WTC11 (cell line): ENCODE results near the gene PTPN12. TPM values are rescaled to one million over a fixed set of nuclear protein-coding genes. Genes with fewer than 3 reads are reported as not detected.

ENCODE experiments used
- ATAC-seq: fragments of 200-7000 bp; cut with Tn5 transposase; 2 replicates; pipeline ENCODE4 v1.10.0; 2021; ENCODE audit warnings: mild to moderate bottlenecking, moderate library complexity
- CTCF ChIA-PET: fragments of 300-600 bp; sonication (Branson Sonifier 250); formaldehyde crosslinking; loops from one replicate; lab custom pipeline; 2021; ENCODE audit warnings: antibody characterized with exemption; lab: Charles Lee
- POLR2A ChIA-PET: fragments of 350-600 bp; sonication (Branson Sonifier 250); formaldehyde crosslinking; loops from one replicate; lab custom pipeline; 2021; ENCODE audit warnings: antibody characterized with exemption; lab: Charles Lee
- DNase-seq: peaks from one replicate; pipeline ENCODE4 v3.0.0; 2021; ENCODE audit warnings: low spot score
- H3K27ac Mint-ChIP-seq: 2 replicates; pipeline ENCODE4 v1.8.0; 2021; ENCODE audit warnings: mixed read lengths
- H3K27me3 Mint-ChIP-seq: 2 replicates; pipeline ENCODE4 v1.8.0; 2021; ENCODE audit warnings: low read depth, mild to moderate bottlenecking, moderate library complexity, mixed read lengths
- H3K36me3 Mint-ChIP-seq: 2 replicates; pipeline ENCODE4 v1.8.0; 2021; ENCODE audit warnings: mixed read lengths
- H3K4me1 Mint-ChIP-seq: 2 replicates; pipeline ENCODE4 v1.8.0; 2022; ENCODE audit warnings: mixed read lengths
- H3K4me3 Mint-ChIP-seq: 2 replicates; pipeline ENCODE4 v1.8.0; 2021; ENCODE audit warnings: mild to moderate bottlenecking, moderate library complexity, mixed read lengths
- H3K9me3 Mint-ChIP-seq: 2 replicates; pipeline ENCODE4 v1.8.0; 2021; ENCODE audit warnings: mixed read lengths
- CBFB ChIP-seq: sonication (generic); formaldehyde crosslinking; IDR thresholded peaks from 2 replicates; pipeline ENCODE4 v1.8.1; 2022; ENCODE audit warnings: mild to moderate bottlenecking, low read depth, missing genetic modification reagents
- ETV6 ChIP-seq: sonication (generic); formaldehyde crosslinking; IDR thresholded peaks from 2 replicates; pipeline ENCODE4 v1.8.1; 2022; ENCODE audit warnings: mild to moderate bottlenecking, missing genetic modification reagents
- FOXK1 ChIP-seq: sonication (generic); formaldehyde crosslinking; IDR thresholded peaks from 2 replicates; pipeline ENCODE4 v1.8.0; 2022; ENCODE audit warnings: mild to moderate bottlenecking, moderate library complexity, missing genetic modification reagents
- GABPB1 ChIP-seq: sonication (generic); formaldehyde crosslinking; IDR thresholded peaks from 2 replicates; pipeline ENCODE4 v1.8.1; 2023; ENCODE audit warnings: mild to moderate bottlenecking, missing genetic modification reagents
- GRHL2 ChIP-seq: fragments of 250-450 bp; sonication (Bioruptor Pico); IDR thresholded peaks from 2 replicates; pipeline ENCODE4 v1.8.0; 2022; ENCODE audit warnings: mild to moderate bottlenecking, moderate library complexity; ENCODE audit not compliant: insufficient replicate concordance, severe bottlenecking
- IRF2 ChIP-seq: sonication (generic); formaldehyde crosslinking; IDR thresholded peaks from 2 replicates; pipeline ENCODE4 v1.8.0; 2022; ENCODE audit warnings: low read depth, missing genetic modification reagents, borderline replicate concordance
- MYBL2 ChIP-seq: sonication (generic); formaldehyde crosslinking; IDR thresholded peaks from 2 replicates; pipeline ENCODE4 v1.8.1; 2023; ENCODE audit warnings: mild to moderate bottlenecking, moderate library complexity, missing genetic modification reagents
- NFYB ChIP-seq: sonication (generic); formaldehyde crosslinking; conservative IDR thresholded peaks from 2 replicates; pipeline ENCODE4 v1.8.0; 2022; ENCODE audit warnings: low read depth, missing genetic modification reagents
- NR2C2 ChIP-seq: sonication (generic); formaldehyde crosslinking; IDR thresholded peaks from 2 replicates; pipeline ENCODE4 v1.8.0; 2022; ENCODE audit warnings: mild to moderate bottlenecking, missing genetic modification reagents
- SMAD4 ChIP-seq: sonication (generic); formaldehyde crosslinking; IDR thresholded peaks from 2 replicates; pipeline ENCODE4 v1.8.0; 2022; ENCODE audit warnings: mild to moderate bottlenecking, missing genetic modification reagents
- ZBTB43 ChIP-seq: sonication (generic); formaldehyde crosslinking; IDR thresholded peaks from 2 replicates; pipeline ENCODE4 v1.8.1; 2023; ENCODE audit warnings: mild to moderate bottlenecking, missing genetic modification reagents
- ZNF138 ChIP-seq: sonication (generic); formaldehyde crosslinking; conservative IDR thresholded peaks from 2 replicates; pipeline ENCODE4 v1.8.1; 2022; ENCODE audit warnings: mild to moderate bottlenecking, moderate library complexity, missing genetic modification reagents
- ZNF416 ChIP-seq: fragments of 250-450 bp; sonication (Bioruptor Pico); IDR thresholded peaks from 2 replicates; pipeline ENCODE4 v1.9.0; 2021; ENCODE audit warnings: mild to moderate bottlenecking, inconsistent platforms
- total RNA-seq: library from RNA; stranded (reverse); gene quantifications from 3 replicates; pipeline ENCODE4 v1.2.3, GENCODE V29; 2021
- TF ChIP-seq, protein P1 (sequence below): sonication (generic); formaldehyde crosslinking; IDR thresholded peaks from 2 replicates; pipeline ENCODE4 v1.8.0; 2023; ENCODE audit warnings: missing genetic modification reagents, mild to moderate bottlenecking, borderline replicate concordance
- TF ChIP-seq, protein P2 (sequence below): sonication (generic); formaldehyde crosslinking; IDR thresholded peaks from 2 replicates; pipeline ENCODE4 v1.8.0; 2022; ENCODE audit warnings: mild to moderate bottlenecking, missing genetic modification reagents
- TF ChIP-seq, protein P3 (sequence below): sonication (generic); formaldehyde crosslinking; IDR thresholded peaks from 2 replicates; pipeline ENCODE4 v1.8.1; 2022; ENCODE audit warnings: low read depth, missing genetic modification reagents, borderline replicate concordance
- TF ChIP-seq, protein P4 (sequence below): fragments of 250-450 bp; sonication (Bioruptor Pico); IDR thresholded peaks from 2 replicates; pipeline ENCODE4 v1.9.0; 2021; ENCODE audit warnings: mild to moderate bottlenecking
- TF ChIP-seq, protein P5 (sequence below): sonication (generic); formaldehyde crosslinking; IDR thresholded peaks from 2 replicates; pipeline ENCODE4 v1.8.1; 2023; ENCODE audit warnings: mild to moderate bottlenecking, missing genetic modification reagents

PTPN12 gene
- total RNA-seq, 1 experiment from 2014 or later = 102 TPM

DNA sequence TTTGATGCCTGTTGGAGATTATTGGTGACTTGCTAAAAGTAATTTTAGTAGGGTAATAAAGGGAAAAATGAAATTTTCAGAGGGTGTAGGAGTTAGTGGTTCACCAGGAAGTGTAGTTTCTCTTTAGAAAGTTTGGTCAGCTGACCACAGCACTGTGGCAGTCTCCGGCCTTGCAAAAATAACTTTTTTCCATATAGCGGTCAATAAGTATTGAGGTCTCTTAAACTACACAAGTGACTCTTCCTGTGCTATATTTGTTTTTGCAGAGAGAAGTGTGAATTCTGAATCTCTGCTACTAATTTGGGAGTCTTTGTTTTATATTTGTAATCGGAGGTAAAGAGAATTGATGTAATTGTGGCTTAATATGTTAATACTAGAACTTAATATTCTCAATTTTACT is 24.3 kb downstream of the PTPN12 start:
- TF ChIP-seq, protein P1, sequence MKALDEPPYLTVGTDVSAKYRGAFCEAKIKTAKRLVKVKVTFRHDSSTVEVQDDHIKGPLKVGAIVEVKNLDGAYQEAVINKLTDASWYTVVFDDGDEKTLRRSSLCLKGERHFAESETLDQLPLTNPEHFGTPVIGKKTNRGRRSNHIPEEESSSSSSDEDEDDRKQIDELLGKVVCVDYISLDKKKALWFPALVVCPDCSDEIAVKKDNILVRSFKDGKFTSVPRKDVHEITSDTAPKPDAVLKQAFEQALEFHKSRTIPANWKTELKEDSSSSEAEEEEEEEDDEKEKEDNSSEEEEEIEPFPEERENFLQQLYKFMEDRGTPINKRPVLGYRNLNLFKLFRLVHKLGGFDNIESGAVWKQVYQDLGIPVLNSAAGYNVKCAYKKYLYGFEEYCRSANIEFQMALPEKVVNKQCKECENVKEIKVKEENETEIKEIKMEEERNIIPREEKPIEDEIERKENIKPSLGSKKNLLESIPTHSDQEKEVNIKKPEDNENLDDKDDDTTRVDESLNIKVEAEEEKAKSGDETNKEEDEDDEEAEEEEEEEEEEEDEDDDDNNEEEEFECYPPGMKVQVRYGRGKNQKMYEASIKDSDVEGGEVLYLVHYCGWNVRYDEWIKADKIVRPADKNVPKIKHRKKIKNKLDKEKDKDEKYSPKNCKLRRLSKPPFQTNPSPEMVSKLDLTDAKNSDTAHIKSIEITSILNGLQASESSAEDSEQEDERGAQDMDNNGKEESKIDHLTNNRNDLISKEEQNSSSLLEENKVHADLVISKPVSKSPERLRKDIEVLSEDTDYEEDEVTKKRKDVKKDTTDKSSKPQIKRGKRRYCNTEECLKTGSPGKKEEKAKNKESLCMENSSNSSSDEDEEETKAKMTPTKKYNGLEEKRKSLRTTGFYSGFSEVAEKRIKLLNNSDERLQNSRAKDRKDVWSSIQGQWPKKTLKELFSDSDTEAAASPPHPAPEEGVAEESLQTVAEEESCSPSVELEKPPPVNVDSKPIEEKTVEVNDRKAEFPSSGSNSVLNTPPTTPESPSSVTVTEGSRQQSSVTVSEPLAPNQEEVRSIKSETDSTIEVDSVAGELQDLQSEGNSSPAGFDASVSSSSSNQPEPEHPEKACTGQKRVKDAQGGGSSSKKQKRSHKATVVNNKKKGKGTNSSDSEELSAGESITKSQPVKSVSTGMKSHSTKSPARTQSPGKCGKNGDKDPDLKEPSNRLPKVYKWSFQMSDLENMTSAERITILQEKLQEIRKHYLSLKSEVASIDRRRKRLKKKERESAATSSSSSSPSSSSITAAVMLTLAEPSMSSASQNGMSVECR (CRISPR knock-in tag) = no peak
- TF ChIP-seq, protein P2, sequence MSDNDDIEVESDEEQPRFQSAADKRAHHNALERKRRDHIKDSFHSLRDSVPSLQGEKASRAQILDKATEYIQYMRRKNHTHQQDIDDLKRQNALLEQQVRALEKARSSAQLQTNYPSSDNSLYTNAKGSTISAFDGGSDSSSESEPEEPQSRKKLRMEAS (CRISPR knock-in tag) = no peak
- TF ChIP-seq FOXK1 (CRISPR knock-in tag) = no peak
- TF ChIP-seq, protein P3, sequence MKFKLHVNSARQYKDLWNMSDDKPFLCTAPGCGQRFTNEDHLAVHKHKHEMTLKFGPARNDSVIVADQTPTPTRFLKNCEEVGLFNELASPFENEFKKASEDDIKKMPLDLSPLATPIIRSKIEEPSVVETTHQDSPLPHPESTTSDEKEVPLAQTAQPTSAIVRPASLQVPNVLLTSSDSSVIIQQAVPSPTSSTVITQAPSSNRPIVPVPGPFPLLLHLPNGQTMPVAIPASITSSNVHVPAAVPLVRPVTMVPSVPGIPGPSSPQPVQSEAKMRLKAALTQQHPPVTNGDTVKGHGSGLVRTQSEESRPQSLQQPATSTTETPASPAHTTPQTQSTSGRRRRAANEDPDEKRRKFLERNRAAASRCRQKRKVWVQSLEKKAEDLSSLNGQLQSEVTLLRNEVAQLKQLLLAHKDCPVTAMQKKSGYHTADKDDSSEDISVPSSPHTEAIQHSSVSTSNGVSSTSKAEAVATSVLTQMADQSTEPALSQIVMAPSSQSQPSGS = no peak
- no peak for TF ChIP-seq ZBTB43 (CRISPR knock-in tag)
- no peak for TF ChIP-seq NFYB (CRISPR knock-in tag)
- no peak for TF ChIP-seq SMAD4 (CRISPR knock-in tag)
- no peak for TF ChIP-seq IRF2
- TF ChIP-seq GRHL2 = no peak
- TF ChIP-seq ZNF138 (CRISPR knock-in tag) = no peak
- no peak for TF ChIP-seq NR2C2
- TF ChIP-seq, protein P4, sequence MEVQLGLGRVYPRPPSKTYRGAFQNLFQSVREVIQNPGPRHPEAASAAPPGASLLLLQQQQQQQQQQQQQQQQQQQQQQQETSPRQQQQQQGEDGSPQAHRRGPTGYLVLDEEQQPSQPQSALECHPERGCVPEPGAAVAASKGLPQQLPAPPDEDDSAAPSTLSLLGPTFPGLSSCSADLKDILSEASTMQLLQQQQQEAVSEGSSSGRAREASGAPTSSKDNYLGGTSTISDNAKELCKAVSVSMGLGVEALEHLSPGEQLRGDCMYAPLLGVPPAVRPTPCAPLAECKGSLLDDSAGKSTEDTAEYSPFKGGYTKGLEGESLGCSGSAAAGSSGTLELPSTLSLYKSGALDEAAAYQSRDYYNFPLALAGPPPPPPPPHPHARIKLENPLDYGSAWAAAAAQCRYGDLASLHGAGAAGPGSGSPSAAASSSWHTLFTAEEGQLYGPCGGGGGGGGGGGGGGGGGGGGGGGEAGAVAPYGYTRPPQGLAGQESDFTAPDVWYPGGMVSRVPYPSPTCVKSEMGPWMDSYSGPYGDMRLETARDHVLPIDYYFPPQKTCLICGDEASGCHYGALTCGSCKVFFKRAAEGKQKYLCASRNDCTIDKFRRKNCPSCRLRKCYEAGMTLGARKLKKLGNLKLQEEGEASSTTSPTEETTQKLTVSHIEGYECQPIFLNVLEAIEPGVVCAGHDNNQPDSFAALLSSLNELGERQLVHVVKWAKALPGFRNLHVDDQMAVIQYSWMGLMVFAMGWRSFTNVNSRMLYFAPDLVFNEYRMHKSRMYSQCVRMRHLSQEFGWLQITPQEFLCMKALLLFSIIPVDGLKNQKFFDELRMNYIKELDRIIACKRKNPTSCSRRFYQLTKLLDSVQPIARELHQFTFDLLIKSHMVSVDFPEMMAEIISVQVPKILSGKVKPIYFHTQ (CRISPR knock-in tag) = no peak
- TF ChIP-seq ZNF416 (CRISPR knock-in tag) = no peak
- TF ChIP-seq MYBL2 (CRISPR knock-in tag) = no peak
- no peak for TF ChIP-seq CBFB (CRISPR knock-in tag)
- TF ChIP-seq ETV6 (CRISPR knock-in tag) = no peak
- TF ChIP-seq, protein P5, sequence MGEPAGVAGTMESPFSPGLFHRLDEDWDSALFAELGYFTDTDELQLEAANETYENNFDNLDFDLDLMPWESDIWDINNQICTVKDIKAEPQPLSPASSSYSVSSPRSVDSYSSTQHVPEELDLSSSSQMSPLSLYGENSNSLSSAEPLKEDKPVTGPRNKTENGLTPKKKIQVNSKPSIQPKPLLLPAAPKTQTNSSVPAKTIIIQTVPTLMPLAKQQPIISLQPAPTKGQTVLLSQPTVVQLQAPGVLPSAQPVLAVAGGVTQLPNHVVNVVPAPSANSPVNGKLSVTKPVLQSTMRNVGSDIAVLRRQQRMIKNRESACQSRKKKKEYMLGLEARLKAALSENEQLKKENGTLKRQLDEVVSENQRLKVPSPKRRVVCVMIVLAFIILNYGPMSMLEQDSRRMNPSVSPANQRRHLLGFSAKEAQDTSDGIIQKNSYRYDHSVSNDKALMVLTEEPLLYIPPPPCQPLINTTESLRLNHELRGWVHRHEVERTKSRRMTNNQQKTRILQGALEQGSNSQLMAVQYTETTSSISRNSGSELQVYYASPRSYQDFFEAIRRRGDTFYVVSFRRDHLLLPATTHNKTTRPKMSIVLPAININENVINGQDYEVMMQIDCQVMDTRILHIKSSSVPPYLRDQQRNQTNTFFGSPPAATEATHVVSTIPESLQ (CRISPR knock-in tag) = no peak
- no peak for TF ChIP-seq GABPB1 (CRISPR knock-in tag)
- TF ChIP-seq, all 79 proteins: peak for 0
- Mint-ChIP-seq H3K27me3 (no peaks in the 10 kb centered on the region), H3K36me3 (no peaks in the 10 kb centered on the region; the same call in 1 of the 2 replicates), H3K4me3 (no peak overlapping the region), H3K9me3 (no peaks in the 10 kb centered on the region), H3K27ac (no peak overlapping the region), H3K4me1 (peaks cover 57% of the 10 kb centered on the region)
- CTCF ChIA-PET = no interaction called here
- ATAC-seq = no peak
- DNase-seq = no peak
- POLR2A ChIA-PET = no interaction called here
